Stimulated activated CD4-positive, alpha-beta T cell treated with anti-CD3 and anti-CD28 coated beads, Interleukin-4, amount 100 ng/mL, for 1 hour (primary cell): Measurements from ENCODE around the gene EBNA1BP2.
A peak's percentile ranks its signal among the peaks of the same experiment; 100 is the strongest.
"Not testable (repeated sequence)": the region's sequence is repeated elsewhere in the genome, so short reads cannot be mapped to it uniquely, and the experiment has no call there.

ENCODE experiments used
- DNase-seq: peaks from one replicate; pipeline ENCODE4 v3.0.0-alpha.2; 2020

The EBNA1BP2 gene, protein sequence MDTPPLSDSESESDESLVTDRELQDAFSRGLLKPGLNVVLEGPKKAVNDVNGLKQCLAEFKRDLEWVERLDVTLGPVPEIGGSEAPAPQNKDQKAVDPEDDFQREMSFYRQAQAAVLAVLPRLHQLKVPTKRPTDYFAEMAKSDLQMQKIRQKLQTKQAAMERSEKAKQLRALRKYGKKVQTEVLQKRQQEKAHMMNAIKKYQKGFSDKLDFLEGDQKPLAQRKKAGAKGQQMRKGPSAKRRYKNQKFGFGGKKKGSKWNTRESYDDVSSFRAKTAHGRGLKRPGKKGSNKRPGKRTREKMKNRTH

DNA sequence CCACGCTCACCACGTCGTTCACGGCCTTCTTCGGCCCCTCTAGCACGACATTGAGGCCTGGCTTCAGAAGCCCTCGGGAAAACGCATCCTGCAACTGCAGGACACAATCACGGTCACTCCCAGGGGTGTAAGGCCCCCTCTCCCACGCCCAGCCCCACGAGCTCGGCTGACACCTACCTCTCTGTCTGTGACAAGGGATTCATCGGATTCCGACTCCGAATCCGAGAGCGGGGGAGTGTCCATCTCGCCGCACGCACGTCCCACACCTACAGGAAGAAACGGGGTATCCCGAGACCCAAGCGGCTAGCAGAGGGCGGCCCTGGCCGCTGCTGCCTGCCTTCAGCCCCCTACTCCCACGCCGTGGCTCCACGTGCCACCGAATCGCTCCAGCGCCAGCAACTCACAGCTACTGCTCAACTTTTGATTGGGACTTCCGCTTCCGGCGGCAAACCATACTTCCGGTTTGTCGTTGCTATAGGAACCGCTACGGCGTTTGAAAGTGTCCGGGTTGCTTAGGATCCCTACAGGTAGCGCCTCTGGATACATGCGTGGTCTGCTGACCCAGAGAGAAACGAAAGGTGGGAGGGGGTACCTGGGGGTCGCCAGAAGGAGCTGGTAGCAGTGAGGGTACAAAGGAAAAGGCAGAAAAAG lies at the start of gene EBNA1BP2, which contains the start of gene CFAP57:
Gene EBNA1BP2 (minus strand): TSS at position 415 of the 651 bp plus-strand sequence. CDS start 172 bp downstream, at position 243.
Gene CFAP57 (plus strand): TSS at position 455 of the 651 bp plus-strand sequence. CDS start 424 bp downstream, outside the sequence.
- DNase-seq: peak; percentile 87

DNA sequence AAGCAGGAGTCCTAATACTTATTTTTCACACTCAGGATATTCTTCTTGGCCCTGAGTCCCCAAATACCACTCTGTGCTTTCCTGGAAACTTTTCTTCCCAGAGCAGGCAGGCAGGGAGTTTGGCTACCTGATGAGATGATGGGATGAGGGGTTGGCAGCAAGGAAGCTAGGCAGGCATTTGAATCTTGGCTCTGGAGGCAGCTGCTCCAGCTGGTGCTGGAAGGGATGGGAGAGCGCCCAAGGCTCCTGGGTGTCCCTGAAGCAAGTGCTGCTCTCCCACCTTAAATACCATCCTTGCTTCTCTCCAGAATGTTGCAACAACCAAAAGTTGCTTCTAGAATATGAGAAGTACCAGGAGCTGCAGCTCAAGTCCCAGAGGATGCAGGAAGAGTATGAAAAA lies 49.7 kb upstream of the EBNA1BP2 start:
- no peak for DNase-seq

DNA sequence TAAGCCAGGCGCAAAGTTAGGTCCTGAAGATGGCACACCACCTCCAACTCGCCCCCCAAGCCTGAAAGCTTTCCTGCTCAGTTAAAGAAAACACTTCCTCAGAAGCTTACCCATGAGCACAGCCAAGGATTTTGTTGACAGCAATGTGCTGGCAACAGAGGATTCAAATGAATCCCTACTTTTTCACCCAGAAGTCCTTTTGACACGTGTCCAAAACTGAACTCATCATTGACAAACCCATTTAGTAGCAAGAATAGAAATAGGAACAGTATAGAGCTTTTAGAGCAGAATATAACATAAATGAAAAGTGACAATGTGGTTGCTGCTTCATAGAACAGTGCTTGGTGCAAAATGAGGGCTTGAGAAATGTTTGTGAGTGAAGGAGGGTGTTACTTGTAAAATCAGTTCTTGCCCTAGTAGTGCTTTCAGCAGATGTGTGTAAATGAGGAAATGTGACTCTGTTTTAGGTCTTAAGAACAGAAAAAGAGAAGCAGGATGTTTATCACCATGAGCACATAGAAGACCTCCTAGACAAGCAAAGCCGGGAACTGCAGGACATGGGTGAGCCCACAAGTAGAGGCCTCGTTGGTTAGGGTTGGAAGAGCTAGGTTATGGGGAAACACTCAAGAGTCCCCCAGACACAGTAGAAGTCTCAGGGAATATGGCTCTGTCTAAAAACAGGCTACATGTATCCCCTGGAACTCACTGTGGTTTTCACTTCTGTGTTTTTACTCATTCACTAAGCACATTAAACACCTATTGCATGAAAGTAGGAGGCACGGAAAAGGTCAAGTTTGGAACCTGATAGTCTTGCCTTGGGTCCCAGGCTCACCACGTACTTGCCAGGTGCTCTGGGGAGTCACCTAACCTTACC lies 49.1 kb upstream of the EBNA1BP2 start:
- DNase-seq: no peak

DNA sequence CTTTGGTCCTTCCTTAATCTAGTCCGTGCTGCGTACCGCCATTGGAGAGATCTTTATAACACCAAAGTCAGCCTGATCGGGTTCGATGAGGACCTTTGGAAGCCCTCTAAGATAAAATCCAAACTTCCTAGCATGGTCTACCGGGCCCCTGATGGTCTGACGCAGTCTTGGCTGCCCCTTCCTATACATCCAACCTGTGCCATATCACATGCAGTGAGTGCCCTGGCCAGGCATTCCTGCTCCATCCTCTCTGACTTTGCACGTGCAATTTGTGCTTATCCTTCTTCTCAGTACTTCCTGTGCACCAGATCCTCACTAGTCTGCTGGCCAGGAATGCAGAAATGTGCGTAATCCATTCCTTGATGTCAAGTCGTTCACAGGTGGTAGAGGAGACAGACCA lies 45.7 kb upstream of the EBNA1BP2 start:
- no peak for DNase-seq

DNA sequence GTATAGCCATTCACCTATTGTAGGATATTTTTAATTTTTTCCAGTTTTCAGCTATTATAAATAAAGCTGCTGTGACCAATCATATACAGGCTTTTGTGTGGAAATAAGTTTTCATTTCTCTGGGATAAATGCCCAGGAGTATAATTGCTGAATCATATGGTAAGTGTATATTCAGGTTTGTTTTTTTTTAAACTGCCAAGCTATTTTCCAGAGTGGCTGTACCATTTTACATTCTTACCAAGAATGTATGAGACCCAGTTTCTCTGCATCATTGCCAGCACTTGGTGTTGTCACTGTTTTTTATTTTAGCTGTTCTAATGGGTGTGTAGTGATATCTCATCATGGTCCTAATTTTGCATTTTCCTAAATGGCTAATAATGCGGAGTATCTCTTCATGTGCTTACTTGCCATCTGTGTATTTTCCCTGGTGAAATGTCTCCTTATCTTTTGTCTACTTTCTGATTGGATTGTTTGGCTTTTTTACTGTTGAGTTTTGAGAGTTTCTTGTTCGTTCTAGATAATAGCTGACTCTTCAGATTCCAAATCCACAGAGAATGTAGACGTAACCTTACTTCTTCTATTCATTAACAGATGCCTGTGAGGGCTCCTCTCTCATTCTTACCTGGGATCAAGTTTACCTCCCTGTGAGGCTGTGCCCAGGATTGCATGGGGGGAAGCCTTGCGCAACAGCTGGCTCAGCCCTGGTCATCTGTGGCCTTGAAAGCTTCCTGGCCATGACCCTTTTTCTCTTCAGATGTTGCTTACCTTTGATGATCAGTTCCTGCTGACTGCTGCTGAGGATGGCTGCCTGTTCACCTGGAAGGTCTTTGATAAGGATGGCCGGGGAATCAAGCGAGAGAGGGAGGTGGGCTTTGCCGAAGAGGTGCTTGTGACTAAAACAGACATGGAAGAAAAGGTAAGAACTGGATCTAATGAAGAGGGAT lies 42.7 kb upstream of the EBNA1BP2 start:
- no peak for DNase-seq

DNA sequence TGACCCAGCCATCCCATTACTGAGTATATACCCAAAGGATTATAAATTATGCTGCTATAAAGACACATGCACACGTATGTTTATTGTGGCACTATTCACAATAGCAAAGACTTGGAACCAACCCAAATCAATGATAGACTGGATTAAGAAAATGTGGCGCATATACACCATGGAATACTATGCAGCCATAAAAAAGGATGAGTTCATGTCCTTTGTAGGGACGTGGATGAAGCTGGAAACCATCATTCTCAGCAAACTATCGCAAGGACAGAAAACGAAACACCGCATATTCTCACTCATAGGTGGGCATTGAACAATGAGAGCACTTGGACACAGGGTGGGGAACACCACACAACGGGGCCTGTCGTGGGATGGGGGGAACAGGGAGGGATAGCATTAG lies 36.2 kb upstream of the EBNA1BP2 start:
- DNase-seq: not testable (repeated sequence)

DNA sequence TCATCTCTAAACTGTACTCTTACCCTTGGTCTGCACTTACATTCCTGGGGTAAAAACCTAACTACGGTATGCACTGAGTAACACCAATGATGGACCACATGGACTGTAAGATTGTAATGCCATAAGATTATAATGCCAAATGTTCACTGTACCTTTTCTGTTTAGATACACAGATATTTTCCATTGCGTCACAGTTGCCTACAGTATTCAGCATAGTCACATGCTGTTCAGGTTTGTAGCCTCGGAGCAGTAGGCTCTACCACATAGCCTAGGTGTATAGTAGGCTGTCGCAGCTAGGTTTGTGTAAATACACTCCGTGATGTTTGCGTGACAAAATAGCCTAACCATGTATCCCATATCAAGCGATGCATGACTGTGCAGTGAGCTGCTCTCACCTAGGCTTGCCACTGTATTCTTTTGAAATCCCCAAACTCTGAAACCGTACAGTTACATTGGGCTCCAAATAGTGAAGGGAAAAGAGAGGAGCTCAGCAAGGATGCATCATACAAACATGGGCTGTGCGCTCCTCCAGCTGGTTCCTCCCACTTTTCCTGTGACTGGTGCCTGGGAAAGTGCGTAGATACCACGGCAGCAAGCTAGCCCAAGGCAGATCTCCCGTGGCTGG lies 35.3 kb upstream of the EBNA1BP2 start:
- no peak for DNase-seq

DNA sequence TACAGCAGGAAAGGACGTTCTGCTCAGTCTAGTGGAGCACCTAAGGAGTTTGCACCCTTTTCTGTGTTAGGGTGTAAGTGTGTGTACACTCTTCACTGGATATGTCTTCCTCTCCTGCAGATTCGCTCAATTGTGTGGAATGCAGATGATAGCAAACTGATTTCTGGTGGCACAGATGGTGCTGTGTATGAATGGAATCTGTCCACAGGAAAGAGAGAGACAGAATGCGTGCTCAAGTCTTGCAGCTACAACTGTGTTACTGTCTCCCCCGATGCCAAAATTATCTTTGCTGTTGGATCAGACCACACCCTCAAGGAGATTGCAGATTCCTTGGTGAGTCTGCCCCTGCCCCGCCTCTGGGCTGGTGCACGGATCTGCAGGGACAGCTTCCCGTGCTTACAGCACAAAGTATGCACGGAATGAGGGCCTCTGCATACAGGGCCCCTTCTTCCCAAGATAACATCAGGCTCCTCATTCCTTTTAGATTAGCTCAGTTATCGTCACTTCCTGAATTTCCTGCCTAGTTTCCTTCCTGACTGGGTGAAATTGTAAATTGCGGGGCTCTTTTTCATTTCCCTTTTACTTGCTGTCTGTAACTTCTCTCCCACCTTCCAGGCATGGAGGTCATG lies 34.6 kb upstream of the EBNA1BP2 start:
- no peak for DNase-seq

DNA sequence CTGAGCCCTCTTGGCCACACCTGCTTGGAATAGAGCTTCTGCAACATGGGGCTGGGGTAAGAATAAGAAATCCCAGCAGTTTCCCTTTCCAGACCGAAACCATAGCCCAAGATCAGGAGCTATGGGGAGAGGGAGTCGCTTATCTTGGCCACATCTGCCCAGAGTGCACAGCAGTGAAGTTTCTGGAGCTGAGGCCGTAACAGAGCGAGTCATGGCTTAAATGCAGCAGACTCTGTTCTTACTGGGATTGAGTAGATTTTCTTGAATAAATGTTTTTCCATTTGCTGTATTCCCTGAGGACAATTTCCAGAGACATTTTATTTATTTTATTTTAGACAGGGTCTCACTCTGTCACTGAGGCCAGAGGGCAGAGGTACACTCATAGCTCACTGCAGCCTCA lies 33.6 kb upstream of the EBNA1BP2 start:
- DNase-seq: no peak

DNA sequence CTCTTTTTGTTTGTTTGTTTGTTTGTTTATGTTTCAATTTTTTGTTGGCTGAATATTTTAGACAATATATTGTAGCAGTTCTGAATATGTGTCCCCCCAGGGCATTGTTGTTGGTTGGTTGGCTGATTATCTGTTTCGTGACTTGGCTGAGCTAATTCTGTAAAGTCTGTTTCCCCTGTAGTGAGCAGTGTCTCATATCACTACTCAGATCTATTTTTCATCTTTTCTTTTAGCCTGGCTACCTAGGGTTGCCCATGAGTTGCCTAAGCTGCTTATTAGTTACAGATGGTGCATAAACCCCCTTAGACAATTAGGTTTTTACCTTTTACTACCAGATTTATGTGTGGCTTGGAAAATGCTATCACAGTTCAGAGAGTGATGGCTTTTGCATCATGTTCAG lies 32.3 kb upstream of the EBNA1BP2 start:
- no peak for DNase-seq

DNA sequence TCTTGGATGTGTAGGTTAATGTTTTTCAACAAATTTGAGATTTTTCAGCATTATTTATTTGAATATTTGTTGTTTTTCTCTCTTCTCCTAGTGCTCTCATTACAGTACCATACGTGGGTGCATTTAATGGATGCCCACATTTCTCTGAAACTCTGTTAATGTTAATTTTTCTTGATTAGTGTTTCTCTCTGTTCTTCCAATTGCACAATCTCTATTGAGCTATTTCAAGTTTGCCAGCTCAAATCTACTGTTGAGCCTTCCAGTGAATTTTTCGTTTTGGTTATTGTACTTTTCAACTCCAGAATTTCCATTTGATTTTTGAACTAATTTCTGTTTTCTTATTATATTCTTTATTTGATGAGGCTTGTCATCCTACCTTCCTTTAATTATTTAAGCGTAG lies 31.8 kb upstream of the EBNA1BP2 start:
- no peak for DNase-seq

DNA sequence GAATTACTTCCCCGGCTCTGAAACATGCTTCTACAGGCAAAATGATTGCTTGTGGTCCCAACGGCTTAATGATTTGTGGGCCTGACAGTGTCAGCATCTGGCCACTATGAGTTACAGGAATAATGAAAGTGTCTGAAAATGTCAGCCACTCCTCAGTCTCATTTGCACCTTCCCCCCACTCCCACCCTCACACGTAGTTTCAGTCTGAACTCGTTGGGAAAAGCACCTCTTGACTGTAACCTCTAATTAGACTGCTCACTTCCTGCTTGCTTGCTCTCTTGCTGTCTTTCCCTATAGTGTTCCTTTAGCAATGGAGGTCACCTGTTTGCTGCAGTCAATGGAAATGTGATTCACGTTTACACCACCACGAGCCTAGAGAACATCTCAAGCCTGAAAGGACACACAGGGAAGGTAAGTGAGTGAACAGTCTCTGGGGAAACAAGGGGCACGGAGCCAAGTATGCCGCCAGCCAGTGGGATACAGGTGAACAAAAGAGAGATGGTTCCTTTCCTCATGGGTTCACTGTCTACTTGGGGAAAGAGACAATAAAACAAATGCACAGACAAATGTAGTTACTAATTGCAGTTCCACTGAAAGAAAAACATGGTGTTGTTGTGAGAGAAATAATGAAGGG lies 27.1 kb upstream of the EBNA1BP2 start:
- DNase-seq: no peak

DNA sequence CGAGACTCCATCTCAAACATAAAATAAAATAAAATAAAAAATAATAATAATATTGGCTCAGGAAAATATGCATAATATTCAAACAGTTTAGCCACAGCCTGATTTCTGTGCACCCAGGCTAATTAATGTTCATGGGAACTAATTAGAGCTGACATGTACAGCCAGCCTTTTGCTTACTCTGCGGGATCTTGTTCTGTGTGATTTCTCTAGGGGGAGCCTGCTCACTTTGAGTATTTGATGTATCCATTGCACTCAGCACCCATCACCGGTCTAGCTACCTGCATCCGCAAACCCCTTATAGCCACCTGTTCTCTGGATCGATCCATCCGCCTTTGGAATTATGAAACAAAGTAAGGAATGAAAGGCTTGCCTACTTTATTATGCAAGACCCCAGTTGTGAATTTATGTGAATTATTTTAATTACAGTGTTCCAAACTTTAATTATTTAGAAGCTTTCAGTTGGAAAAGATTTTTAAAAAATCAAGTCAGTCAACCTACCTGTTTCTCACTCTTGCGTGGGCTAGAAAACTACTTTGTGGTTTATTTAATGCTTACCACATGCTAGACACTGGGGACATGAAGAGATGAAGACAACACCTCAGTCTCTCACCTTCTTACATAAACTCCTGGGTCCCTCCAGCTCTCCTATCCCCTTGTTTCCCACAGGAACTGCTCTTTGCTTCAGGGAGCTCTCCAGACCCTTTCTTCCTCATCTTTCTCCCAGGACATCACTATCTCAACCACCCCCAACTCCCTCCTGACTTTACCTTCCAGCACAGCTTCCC lies 25.4 kb upstream of the EBNA1BP2 start:
- no peak for DNase-seq

DNA sequence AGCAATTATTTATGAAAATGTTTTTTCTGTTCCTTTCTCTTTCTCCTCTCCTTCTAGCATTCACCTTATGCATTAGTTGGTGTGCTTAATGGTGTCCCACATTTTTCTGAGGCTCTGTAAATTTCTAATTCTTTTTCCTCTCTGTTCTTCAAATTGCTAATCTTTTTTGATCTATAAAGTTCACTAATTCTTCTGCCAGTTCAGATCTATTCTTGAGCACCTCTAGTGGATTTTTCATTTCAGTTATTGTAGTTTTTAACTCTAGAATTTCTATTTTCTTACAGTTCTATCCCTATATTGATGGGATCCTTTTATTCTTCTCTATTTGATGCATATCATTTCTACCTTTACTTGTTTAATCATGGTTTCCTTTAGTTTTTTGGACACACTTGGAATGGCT lies 22.4 kb upstream of the EBNA1BP2 start:
- DNase-seq: no peak

DNA sequence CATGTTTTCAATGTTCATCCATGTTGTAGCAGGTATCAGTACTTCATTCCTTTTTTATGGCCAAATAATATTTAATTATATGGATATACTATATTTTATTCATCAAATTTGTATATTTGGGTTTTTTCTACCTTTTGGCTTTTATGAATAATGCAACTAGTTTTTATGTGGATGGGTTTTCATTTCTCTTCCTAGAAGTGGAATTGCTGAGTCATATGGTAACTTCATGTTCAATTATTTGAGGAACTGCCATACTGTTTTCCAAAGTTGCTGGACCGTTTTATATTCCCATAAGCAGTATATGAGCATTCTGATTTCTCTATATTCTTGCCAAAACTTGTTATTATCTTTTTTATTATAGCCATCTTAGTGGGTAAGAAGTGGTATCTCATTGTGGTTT lies 16.0 kb upstream of the EBNA1BP2 start:
- DNase-seq: no peak

DNA sequence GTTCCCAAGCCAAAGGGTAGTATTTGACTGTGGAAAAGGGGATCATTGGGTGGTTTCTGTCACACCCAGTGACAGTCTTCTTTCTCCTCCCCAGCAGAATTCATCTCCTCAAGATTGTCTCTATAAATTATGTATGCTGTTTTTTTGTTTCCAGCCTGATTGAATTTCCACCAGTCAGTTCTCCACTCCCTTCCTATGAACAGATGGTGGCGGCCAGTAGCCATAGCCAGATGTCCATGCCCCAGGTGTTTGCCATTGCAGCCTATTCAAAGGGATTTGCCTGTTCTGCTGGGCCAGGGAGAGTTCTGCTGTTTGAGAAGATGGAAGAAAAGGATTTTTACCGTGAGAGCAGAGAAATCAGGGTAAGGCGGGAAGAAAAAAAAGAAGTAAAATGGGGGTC lies 12.9 kb upstream of the EBNA1BP2 start:
- DNase-seq: no peak

DNA sequence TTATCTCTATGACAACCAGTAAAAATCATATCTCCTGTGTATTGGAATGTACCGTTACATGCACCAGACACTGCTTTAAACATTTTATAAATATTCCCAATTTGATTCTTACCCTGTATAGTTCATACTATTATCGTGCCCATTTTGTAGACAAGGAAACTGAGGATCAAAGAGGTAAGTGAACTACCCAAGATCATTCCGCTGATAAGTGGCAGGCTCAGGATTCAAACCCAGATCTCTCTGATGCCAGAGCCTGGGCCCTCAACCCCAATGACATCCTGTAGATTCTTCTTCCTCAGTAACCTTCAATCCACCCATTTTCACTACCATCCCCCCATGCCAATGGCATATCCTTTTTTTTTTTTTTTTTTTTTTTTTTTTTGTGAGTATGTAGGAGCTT lies 12.3 kb upstream of the EBNA1BP2 start:
- DNase-seq: no peak

DNA sequence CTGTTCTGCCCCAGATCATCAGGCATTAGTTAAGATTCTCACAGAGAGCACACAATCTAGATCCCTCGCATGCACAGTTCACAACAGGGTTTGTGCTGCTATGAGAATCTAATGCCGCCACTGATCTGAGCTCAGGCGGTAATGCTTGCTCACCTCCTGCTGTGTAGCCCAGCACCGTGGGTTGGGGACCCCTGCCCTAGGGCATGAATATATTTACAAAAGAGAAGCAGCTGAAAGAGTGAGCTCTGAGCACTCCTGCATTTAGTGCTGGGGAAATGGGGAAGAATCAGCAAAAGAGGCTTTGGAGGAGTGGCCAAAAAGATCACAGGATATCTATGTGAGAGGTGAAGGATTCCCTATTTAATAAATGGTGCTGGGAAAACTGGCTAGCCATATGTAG lies 5.6 kb upstream of the EBNA1BP2 start:
- DNase-seq: no peak

DNA sequence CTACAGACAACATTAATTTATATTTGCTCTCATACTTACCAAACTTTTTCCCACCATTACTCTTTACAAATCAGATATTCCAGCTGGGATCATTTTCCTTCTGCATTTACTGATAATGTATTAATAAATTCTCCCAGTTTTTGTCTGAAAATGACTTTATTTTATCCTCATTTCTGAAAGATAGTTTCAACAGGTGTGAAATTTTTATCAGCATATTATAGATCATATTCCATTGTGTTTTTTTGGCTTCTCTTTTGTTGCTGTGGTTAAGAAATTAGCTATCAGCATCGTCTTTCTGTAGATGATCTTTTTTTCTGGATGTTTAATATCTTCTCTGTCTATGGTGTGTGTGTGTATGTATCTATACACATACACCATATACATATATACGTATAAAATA lies 2.8 kb upstream of the EBNA1BP2 start:
- DNase-seq: no peak

DNA sequence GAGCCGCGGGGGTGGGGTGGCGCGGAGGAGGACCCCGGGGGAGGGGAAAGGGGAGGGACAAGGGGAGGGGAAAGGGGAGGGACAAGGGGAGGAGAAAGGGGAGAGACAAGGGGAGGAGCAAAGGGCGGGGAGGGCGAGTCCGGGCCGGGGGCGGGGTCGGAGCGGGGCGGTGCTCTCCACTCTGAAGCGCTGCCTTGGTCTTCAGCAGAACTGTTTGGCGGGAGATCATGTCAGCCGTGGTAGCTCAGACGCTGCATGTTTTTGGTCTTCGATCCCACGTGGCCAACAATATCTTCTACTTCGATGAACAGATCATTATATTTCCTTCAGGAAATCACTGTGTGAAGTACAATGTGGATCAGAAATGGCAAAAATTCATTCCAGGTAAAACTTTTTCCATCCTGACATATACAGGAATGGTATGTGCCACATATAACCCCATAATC lies 460 bp upstream of the EBNA1BP2 start:
- peak; percentile 87 for DNase-seq
